ENCODE results near the gene CSPG4.

DNA sequence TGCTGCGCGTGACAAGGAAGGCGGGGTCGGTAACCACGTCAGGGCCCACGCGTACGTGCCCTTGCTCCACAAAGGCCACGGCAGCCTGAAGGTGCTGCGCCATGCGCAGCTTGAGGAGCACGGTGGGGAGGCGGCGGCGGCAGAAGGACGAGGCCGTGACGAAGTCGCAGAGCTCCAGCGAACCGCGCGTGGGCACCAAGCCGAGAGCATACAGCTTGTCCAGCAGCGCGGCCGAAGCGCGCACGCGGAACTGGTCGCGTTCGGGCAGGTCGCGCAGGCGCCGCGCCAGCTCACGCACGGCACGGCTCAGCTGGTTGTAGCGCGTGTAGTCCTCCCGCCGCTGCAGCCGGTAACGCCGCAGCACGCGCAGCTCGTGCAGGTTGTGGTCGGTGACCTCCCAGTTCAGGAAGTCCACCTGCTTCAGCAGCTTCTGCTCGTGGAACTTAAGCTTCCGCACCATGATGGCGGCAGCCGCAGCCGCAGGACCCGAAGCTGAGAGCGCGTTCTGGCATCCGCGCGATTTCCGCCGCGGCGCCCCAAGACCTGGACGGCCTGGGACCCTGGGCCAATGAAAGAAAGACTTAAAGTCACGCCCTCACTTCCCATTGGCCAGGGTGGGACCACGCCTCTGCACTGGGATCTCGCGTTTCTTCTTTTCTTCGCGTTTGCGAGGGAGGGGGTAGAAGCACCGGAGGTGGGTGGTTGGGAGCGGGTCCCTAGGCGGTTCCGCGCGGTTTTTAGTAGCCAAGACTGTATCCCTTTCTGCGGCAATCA, 72.8 kb downstream of the CSPG4 start, which contains the start of gene IMP3:
- TF ChIP-seq, protein P1, sequence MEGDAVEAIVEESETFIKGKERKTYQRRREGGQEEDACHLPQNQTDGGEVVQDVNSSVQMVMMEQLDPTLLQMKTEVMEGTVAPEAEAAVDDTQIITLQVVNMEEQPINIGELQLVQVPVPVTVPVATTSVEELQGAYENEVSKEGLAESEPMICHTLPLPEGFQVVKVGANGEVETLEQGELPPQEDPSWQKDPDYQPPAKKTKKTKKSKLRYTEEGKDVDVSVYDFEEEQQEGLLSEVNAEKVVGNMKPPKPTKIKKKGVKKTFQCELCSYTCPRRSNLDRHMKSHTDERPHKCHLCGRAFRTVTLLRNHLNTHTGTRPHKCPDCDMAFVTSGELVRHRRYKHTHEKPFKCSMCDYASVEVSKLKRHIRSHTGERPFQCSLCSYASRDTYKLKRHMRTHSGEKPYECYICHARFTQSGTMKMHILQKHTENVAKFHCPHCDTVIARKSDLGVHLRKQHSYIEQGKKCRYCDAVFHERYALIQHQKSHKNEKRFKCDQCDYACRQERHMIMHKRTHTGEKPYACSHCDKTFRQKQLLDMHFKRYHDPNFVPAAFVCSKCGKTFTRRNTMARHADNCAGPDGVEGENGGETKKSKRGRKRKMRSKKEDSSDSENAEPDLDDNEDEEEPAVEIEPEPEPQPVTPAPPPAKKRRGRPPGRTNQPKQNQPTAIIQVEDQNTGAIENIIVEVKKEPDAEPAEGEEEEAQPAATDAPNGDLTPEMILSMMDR (IDR thresholded peaks at IDR 0.05; ENCODE audit: insufficient read depth, low read length): no peak
- TF ChIP-seq POLR2AphosphoS5 (IDR thresholded peaks at IDR 0.05; ENCODE audit: low read depth): peak; percentile 98
- no peak for TF ChIP-seq GABPA (IDR thresholded peaks at IDR 0.05; ENCODE audit: low read depth)
